HG03575 (cell line): ENCODE results near the gene PDZD2.

Experiments
- ATAC-seq: cut with Tn5 transposase; IDR thresholded peaks from one replicate; pipeline ENCODE4 v1.9.1; 2021; ENCODE audit not compliant: unreplicated experiment, insufficient number of reproducible peaks, low FRiP score; ENCODE audit errors: extremely low read depth

The PDZD2 gene

GRCh38 chr5:32123058-32123805 lies 484.3 kb downstream of the PDZD2 start:
- no peak for ATAC-seq

GRCh38 chr5:32123889-32124676 lies 485.2 kb downstream of the PDZD2 start:
- ATAC-seq, result no peak

- no peak for ATAC-seq
These were observed 487.8 kb downstream of the PDZD2 start for GRCh38 chr5:32126691-32127090.

GRCh38 chr5:32127711-32128110 lies 488.8 kb downstream of the PDZD2 start:
- no peak for ATAC-seq

- ATAC-seq, result no peak
These were observed 490.2 kb downstream of the PDZD2 start for GRCh38 chr5:32129074-32129598.

- ATAC-seq, result no peak
These were observed 491.9 kb downstream of the PDZD2 start for GRCh38 chr5:32130865-32131264.

GRCh38 chr5:32131604-32132003 lies 492.7 kb downstream of the PDZD2 start:
- ATAC-seq, result no peak

- ATAC-seq, result no peak
These were observed 493.8 kb downstream of the PDZD2 start for GRCh38 chr5:32132757-32133156.

- ATAC-seq, result no peak
These were observed 496.2 kb downstream of the PDZD2 start for GRCh38 chr5:32135086-32135485.

GRCh38 chr5:32136342-32136741 lies 497.4 kb downstream of the PDZD2 start:
- no peak for ATAC-seq

GRCh38 chr5:32138839-32139493 lies 500.0 kb downstream of the PDZD2 start:
- ATAC-seq, result no peak

- ATAC-seq, result no peak
These were observed 504.9 kb downstream of the PDZD2 start for GRCh38 chr5:32143617-32144377.

GRCh38 chr5:32144378-32145207 lies 505.7 kb downstream of the PDZD2 start:
- no peak for ATAC-seq

GRCh38 chr5:32145378-32145777 lies 506.4 kb downstream of the PDZD2 start:
- ATAC-seq, result no peak

- ATAC-seq, result no peak
These were observed 508.3 kb downstream of the PDZD2 start for GRCh38 chr5:32147236-32147635.

GRCh38 chr5:32147959-32148358 lies 509.0 kb downstream of the PDZD2 start:
- ATAC-seq, result no peak

GRCh38 chr5:32150366-32150765 lies 511.4 kb downstream of the PDZD2 start:
- no peak for ATAC-seq

GRCh38 chr5:32151198-32151597 lies 512.3 kb downstream of the PDZD2 start:
- ATAC-seq, result no peak
